ENCODE measurements around the gene DPH3.

The DPH3 gene

GRCh38 chr3:16290007-16290826, 25.5 kb upstream of the DPH3 start:
- no peak for DNase-seq

GRCh38 chr3:16289144-16289889, 24.6 kb upstream of the DPH3 start:
- no peak for DNase-seq

GRCh38 chr3:16288664-16289063, 23.9 kb upstream of the DPH3 start:
- DNase-seq, result no peak

- no peak for DNase-seq
Measured at GRCh38 chr3:16286751-16287543, 22.2 kb upstream of the DPH3 start.

- DNase-seq, result no peak
Measured at GRCh38 chr3:16286161-16286560, 21.4 kb upstream of the DPH3 start.

- DNase-seq, result no peak
Measured at GRCh38 chr3:16284633-16285032, 19.9 kb upstream of the DPH3 start.

GRCh38 chr3:16280671-16281070, 15.9 kb upstream of the DPH3 start:
- no peak for DNase-seq

GRCh38 chr3:16279010-16279801, 14.5 kb upstream of the DPH3 start:
- no peak for DNase-seq

- DNase-seq, result no peak
Measured at GRCh38 chr3:16277471-16277870, 12.7 kb upstream of the DPH3 start.

- no peak for DNase-seq
Measured at GRCh38 chr3:16273867-16274266, 9.1 kb upstream of the DPH3 start.

- no peak for DNase-seq
Measured at GRCh38 chr3:16272588-16272987, 7.8 kb upstream of the DPH3 start.

GRCh38 chr3:16270855-16271254, 6.1 kb upstream of the DPH3 start:
- no peak for DNase-seq

GRCh38 chr3:16266714-16267113, 2.0 kb upstream of the DPH3 start:
- no peak for DNase-seq

- no peak for DNase-seq
Measured at GRCh38 chr3:16265455-16265786, 678 bp upstream of the DPH3 start.

GRCh38 chr3:16264174-16264707, 502 bp downstream of the DPH3 start:
- no peak for DNase-seq

- DNase-seq, result no peak
Measured at GRCh38 chr3:16262174-16262573, 2.6 kb downstream of the DPH3 start.

- DNase-seq, result no peak
Measured at GRCh38 chr3:16260046-16260445, 4.7 kb downstream of the DPH3 start.

- DNase-seq, result no peak
Measured at GRCh38 chr3:16258866-16259265, 5.9 kb downstream of the DPH3 start.

GRCh38 chr3:16258177-16258576, 6.6 kb downstream of the DPH3 start:
- DNase-seq, result no peak

GRCh38 chr3:16257309-16257708, 7.4 kb downstream of the DPH3 start:
- no peak for DNase-seq

- DNase-seq, result no peak
Measured at GRCh38 chr3:16255726-16256125, 9.0 kb downstream of the DPH3 start.

- DNase-seq, result no peak
Measured at GRCh38 chr3:16255326-16255725, 9.4 kb downstream of the DPH3 start.

GRCh38 chr3:16254916-16255315, 9.8 kb downstream of the DPH3 start:
- DNase-seq, result no peak
